Hepatocyte (in vitro differentiated cells): ENCODE results near the gene TMEM117. TPM values are rescaled to one million over a fixed set of nuclear protein-coding genes. Genes with fewer than 3 reads are reported as not detected.
A peak's percentile ranks its signal among the peaks of the same experiment; 100 is the strongest.

ENCODE experiments used
- DNase-seq: peaks from one replicate; pipeline ENCODE4 v3.0.0-alpha.2; 2016; ENCODE audit warnings: low spot score
- H2AFZ ChIP-seq: fragments of 200-600 bp; sonication (generic); 2 replicates; pipeline ENCODE4 v1.6.0; 2016; ENCODE audit warnings: antibody characterized with exemption, mild to moderate bottlenecking
- H3K27ac ChIP-seq: fragments of 200-600 bp; sonication (generic); 2 replicates; pipeline ENCODE4 v1.5.1; 2016; ENCODE audit warnings: mild to moderate bottlenecking
- H3K27me3 ChIP-seq: fragments of 200-600 bp; sonication (generic); 2 replicates; pipeline ENCODE4 v1.6.1; 2016
- H3K36me3 ChIP-seq: fragments of 200-600 bp; sonication (generic); replicated peaks from 2 replicates; pipeline ENCODE4 v1.5.1; 2016; ENCODE audit warnings: low read depth; ENCODE audit not compliant: insufficient read depth
- H3K4me1 ChIP-seq: fragments of 200-600 bp; sonication (generic); 2 replicates; pipeline ENCODE4 v1.5.1; 2016; ENCODE audit warnings: mild to moderate bottlenecking, moderate library complexity; ENCODE audit not compliant: insufficient read depth
- H3K4me2 ChIP-seq: fragments of 200-600 bp; sonication (generic); 2 replicates; pipeline ENCODE4 v1.6.0; 2016
- H3K4me3 ChIP-seq: fragments of 200-600 bp; sonication (generic); 2 replicates; pipeline ENCODE4 v1.5.1; 2016; ENCODE audit warnings: mild to moderate bottlenecking
- H3K79me2 ChIP-seq: fragments of 200-600 bp; sonication (generic); 2 replicates; pipeline ENCODE4 v1.6.0; 2017; ENCODE audit warnings: mild to moderate bottlenecking
- H3K9me2 ChIP-seq: fragments of 200-600 bp; sonication (generic); replicated peaks from 2 replicates; pipeline ENCODE4 v1.6.0; 2017; ENCODE audit warnings: mild to moderate bottlenecking; ENCODE audit not compliant: insufficient read depth
- H3K9me3 ChIP-seq: fragments of 200-600 bp; sonication (generic); 2 replicates; pipeline ENCODE4 v1.5.1; 2016; ENCODE audit warnings: low read depth, mild to moderate bottlenecking
- H4K20me1 ChIP-seq: fragments of 200-600 bp; sonication (generic); 2 replicates; pipeline ENCODE4 v1.6.0; 2016; ENCODE audit warnings: mild to moderate bottlenecking; ENCODE audit not compliant: insufficient read depth, poor library complexity, severe bottlenecking
- EZH2 ChIP-seq: fragments of 200-600 bp; sonication (generic); IDR thresholded peaks from 2 replicates; pipeline ENCODE4 v1.6.1; 2016; ENCODE audit warnings: antibody characterized with exemption, mild to moderate bottlenecking, borderline replicate concordance
- EZH2phosphoT487 ChIP-seq: fragments of 200-600 bp; sonication (generic); IDR thresholded peaks from one replicate; pipeline ENCODE4 v1.6.1; 2018; ENCODE audit warnings: antibody characterized with exemption, mild to moderate bottlenecking, low read depth, moderate library complexity; ENCODE audit not compliant: unreplicated experiment, severe bottlenecking
- WGBS: methylation state at CpG from one replicate; pipeline ENCODE4 v1.1.6; 2016; ENCODE audit warnings: low lambda C conversion rate; ENCODE audit errors: missing lambda C conversion rate; 5-methylcytosine and 5-hydroxymethylcytosine counted together
- polyA plus RNA-seq: library from polyadenylated mRNA; unstranded; fragments of >200 nt; fragmentation: Nextera tagmentation; extraction: Ambion mirVana; gene quantifications from 2 replicates; pipeline ENCODE4 v1.2.1, GENCODE V29; 2016
- total RNA-seq: library from RNA; depleted of rRNA; stranded (reverse); fragments of >200 nt; gene quantifications from 2 replicates; pipeline ENCODE4 v1.2.3, GENCODE V29; 2014
- TF ChIP-seq, protein P1 (sequence below): fragments of 200-600 bp; sonication (generic); IDR thresholded peaks from 2 replicates; pipeline ENCODE4 v1.5.1; 2016; ENCODE audit warnings: antibody characterized with exemption, mild to moderate bottlenecking; ENCODE audit not compliant: poor library complexity

TMEM117 gene
- total and polyA plus RNA-seq, 2 experiments from 2014 or later = 12.4 to 47.1 TPM

DNA sequence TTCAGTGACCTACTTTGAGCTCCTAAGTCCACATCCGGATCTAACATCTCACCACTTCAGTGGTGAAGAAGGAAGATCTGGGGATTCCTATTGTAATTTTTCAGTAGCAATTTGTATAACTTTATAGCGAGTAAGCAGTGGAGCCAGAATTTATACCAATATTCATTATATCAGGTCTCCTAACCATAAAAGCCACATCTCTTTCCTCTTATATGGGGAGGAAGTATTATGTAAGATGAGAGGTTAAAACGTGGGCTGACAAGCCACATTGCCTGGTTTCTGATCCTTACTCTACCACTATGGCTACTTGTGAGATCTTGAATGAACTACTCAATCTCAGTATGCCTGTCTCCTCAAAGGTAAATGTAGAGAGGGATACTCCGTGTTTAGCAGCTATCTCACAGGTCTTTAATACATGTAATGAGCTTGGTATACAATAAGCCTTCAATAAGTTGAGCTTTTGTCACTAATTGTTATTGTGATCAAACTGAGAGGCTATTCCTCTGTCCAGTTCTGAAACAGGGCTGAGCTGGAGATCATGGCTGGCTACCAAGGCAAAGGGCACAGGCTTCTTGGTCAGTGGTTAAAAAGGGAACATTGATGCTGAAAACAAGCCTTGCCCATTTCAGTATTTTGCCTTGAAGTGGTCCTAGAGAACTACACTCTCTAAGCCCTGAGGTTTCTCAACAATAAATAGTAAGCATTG is 3.3 kb upstream of the TMEM117 start:
- WGBS = 83% methylated on average over 4 of the region's 4 CpGs
- Histone ChIP-seq H3K9me2 (no peaks in the 10 kb centered on the region), H3K36me3 (no peaks in the 10 kb centered on the region), H4K20me1 (no peaks in the 10 kb centered on the region), H3K4me2 (no peak overlapping the region), H2AFZ (no peak overlapping the region), H3K79me2 (peaks cover 13% of the 10 kb centered on the region), H3K4me1 (peaks cover 13% of the 10 kb centered on the region), H3K27me3 (no peaks in the 10 kb centered on the region), H3K9me3 (no peaks in the 10 kb centered on the region), H3K4me3 (no peak overlapping the region), H3K27ac (no peak overlapping the region)
- no peak for DNase-seq
- no peak for TF ChIP-seq EZH2phosphoT487
- TF ChIP-seq EZH2 = no peak
- TF ChIP-seq, protein P1, sequence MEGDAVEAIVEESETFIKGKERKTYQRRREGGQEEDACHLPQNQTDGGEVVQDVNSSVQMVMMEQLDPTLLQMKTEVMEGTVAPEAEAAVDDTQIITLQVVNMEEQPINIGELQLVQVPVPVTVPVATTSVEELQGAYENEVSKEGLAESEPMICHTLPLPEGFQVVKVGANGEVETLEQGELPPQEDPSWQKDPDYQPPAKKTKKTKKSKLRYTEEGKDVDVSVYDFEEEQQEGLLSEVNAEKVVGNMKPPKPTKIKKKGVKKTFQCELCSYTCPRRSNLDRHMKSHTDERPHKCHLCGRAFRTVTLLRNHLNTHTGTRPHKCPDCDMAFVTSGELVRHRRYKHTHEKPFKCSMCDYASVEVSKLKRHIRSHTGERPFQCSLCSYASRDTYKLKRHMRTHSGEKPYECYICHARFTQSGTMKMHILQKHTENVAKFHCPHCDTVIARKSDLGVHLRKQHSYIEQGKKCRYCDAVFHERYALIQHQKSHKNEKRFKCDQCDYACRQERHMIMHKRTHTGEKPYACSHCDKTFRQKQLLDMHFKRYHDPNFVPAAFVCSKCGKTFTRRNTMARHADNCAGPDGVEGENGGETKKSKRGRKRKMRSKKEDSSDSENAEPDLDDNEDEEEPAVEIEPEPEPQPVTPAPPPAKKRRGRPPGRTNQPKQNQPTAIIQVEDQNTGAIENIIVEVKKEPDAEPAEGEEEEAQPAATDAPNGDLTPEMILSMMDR = no peak

DNA sequence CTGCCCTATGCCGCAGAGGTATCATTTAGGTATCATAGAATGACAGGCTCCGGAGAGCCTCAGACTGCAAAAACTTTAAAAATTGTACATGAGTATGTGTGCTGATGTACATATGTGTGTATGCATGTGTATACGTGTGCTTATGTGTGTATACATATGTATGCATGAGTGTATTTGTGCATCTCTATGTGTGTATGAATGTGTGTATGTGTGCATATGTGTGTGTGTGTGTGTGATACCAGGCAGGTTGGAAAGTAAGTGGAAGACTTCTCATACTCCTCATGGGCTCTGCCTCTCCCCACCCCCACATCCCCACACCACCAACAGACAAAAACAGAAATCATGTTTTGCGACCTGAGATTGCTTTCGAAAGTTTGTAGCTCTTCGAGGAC is 621 bp upstream of the TMEM117 start:
- H4K20me1 ChIP-seq = no peaks in the 10 kb centered on the region
- 47% methylated on average over 6 of the region's 6 CpGs for WGBS
- H3K9me3 ChIP-seq = no peaks in the 10 kb centered on the region
- no peaks in the 10 kb centered on the region for H3K9me2 ChIP-seq
- no peaks in the 10 kb centered on the region for H3K27me3 ChIP-seq
- peaks cover 14% of the 10 kb centered on the region for H3K4me1 ChIP-seq
- peaks cover 39% of the 10 kb centered on the region for H3K79me2 ChIP-seq
- peak overlapping the region; percentile 100 for H3K27ac ChIP-seq
- no peak for DNase-seq
- H3K4me3 ChIP-seq = peak overlapping the region; percentile 92
- peak overlapping the region; percentile 76 for H2AFZ ChIP-seq
- peak overlapping the region; percentile 89 for H3K4me2 ChIP-seq
- no peak for TF ChIP-seq EZH2
- H3K36me3 ChIP-seq = no peaks in the 10 kb centered on the region

DNA sequence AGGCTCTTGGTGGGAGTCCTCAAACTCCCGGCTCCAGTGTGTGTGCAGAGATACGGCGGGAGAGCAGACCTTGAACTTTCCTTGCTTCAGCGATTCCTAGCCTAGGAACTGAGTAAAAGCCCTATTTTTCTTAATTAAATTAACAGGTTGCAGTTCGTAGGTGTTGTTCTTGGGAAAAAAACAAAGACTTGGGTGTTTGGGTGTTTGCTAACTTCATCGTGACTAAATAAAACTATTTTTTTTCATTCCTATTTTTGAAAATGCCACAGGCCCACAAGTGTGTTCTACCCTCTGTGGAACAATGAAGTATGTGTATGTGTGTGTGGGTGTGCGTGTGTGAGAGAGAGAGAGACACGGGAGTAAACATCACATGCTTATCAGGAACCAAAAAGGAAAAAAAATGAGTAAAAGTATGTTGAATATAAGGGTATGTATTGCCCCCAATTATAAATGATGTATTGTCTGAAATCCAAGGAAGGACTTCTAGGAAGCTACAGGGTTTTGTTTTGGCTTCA is 651 bp downstream of the TMEM117 start:
- H3K4me2 ChIP-seq = peak overlapping the region; percentile 89
- DNase-seq = peak; percentile 40
- peaks cover 14% of the 10 kb centered on the region for H3K4me1 ChIP-seq
- H2AFZ ChIP-seq = peak overlapping the region; percentile 76
- no peaks in the 10 kb centered on the region for H3K9me2 ChIP-seq
- no peaks in the 10 kb centered on the region for H3K27me3 ChIP-seq
- peak overlapping the region; percentile 92 for H3K4me3 ChIP-seq
- H4K20me1 ChIP-seq = no peaks in the 10 kb centered on the region
- H3K27ac ChIP-seq = peak overlapping the region; percentile 100
- H3K79me2 ChIP-seq = peaks cover 52% of the 10 kb centered on the region
- whole genome bisulfite sequencing = 3% methylated on average over 8 of the region's 8 CpGs
- no peaks in the 10 kb centered on the region for H3K9me3 ChIP-seq
- no peaks in the 10 kb centered on the region for H3K36me3 ChIP-seq
- TF ChIP-seq, protein P1 = no peak
- TF ChIP-seq EZH2 (no peak), EZH2phosphoT487 (no peak)

DNA sequence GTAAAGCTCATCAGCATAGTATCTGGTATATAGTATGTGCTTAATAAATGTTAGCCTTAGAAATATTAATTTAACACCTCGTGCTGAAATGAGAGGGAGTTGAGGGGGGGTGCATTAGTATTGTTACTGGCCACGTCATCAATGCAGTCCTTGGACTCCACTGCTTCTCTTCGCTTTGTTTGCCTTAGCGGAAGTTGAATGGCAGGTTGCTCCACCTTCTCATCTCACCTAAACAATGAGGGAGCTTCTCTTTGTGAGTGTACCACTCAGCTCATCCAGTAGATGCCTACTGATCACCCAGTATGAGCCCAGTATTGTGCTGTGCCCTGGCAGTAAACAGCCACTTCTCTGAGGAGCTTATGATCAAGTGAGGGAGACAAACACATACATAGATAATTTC is 4.5 kb downstream of the TMEM117 start:
- no peak overlapping the region for H3K4me2 ChIP-seq
- no peak overlapping the region for H3K4me3 ChIP-seq
- peaks cover 69% of the 10 kb centered on the region for H3K79me2 ChIP-seq
- H3K36me3 ChIP-seq = no peaks in the 10 kb centered on the region
- no peaks in the 10 kb centered on the region for H3K9me3 ChIP-seq
- no peak overlapping the region for H2AFZ ChIP-seq
- H3K9me2 ChIP-seq = no peaks in the 10 kb centered on the region
- no peak overlapping the region for H3K27ac ChIP-seq
- H3K4me1 ChIP-seq = peaks cover 9% of the 10 kb centered on the region
- TF ChIP-seq, protein P1 = no peak
- TF ChIP-seq EZH2 = no peak
- no peak for TF ChIP-seq EZH2phosphoT487
- no peak for DNase-seq
- H3K27me3 ChIP-seq = no peaks in the 10 kb centered on the region
- WGBS = 85% methylated on average over 4 of the region's 4 CpGs
- no peaks in the 10 kb centered on the region for H4K20me1 ChIP-seq
